ENCODE results near the gene SLC13A1. TPM values are rescaled to one million over a fixed set of nuclear protein-coding genes. Genes with fewer than 3 reads are reported as not detected.

SLC13A1 gene
- total RNA-seq, 1 experiment from 2014 or later: not detected

DNA sequence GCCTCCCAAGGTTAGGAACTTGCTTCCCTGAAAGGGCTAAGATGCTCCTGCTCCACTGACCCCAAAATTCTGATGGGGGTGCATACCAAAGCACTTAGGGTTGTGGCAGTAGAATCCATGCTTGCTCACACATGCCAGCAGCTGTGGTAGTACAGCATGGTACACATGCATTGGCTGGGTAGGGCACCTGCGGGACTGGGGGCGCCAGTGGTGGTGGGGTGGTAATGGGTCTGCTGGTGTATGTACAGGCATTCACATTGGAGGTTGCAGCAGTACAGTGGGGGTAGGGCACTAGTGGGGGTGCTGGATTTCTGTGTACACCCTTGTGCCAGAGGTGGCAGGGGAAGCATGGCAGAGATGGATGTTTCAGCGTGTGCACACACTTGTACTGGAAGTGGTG, 132.0 kb downstream of the SLC13A1 start:
- Histone ChIP-seq H3K4me1 (no peaks in the 10 kb centered on the region), H3K9me3 (no peaks in the 10 kb centered on the region), H3K27me3 (replicated peaks; ENCODE audit: control insufficient read depth, insufficient read depth, low read length) (no peaks in the 10 kb centered on the region), H3K36me3 (ENCODE audit: control insufficient read depth, insufficient read depth, low read length) (no peaks in the 10 kb centered on the region), H3K4me3 (ENCODE audit: low read depth, low read length) (no peak overlapping the region)
- POLR2A ChIA-PET: no interaction called here
- no peaks in the 10 kb centered on the region for H3K9me3 Mint-ChIP-seq (ENCODE audit: unreplicated experiment)
- no peak overlapping the region for H3K4me3 Mint-ChIP-seq (ENCODE audit: unreplicated experiment)
- no TSS peak for BruUV-seq (replicated peaks)
- no peak for DNase-seq
- TF ChIP-seq, protein P1, sequence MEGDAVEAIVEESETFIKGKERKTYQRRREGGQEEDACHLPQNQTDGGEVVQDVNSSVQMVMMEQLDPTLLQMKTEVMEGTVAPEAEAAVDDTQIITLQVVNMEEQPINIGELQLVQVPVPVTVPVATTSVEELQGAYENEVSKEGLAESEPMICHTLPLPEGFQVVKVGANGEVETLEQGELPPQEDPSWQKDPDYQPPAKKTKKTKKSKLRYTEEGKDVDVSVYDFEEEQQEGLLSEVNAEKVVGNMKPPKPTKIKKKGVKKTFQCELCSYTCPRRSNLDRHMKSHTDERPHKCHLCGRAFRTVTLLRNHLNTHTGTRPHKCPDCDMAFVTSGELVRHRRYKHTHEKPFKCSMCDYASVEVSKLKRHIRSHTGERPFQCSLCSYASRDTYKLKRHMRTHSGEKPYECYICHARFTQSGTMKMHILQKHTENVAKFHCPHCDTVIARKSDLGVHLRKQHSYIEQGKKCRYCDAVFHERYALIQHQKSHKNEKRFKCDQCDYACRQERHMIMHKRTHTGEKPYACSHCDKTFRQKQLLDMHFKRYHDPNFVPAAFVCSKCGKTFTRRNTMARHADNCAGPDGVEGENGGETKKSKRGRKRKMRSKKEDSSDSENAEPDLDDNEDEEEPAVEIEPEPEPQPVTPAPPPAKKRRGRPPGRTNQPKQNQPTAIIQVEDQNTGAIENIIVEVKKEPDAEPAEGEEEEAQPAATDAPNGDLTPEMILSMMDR (IDR thresholded peaks at IDR 0.05; ENCODE audit: insufficient read depth in 1 of 2, low read depth in 1 of 2, low read length in 1 of 2, severe bottlenecking in 1 of 2, unreplicated experiment in 1 of 2): no peak
- H3K27me3 Mint-ChIP-seq (ENCODE audit: insufficient read depth, unreplicated experiment): no peaks in the 10 kb centered on the region
- intact Hi-C loops (cut with micrococcal nuclease; ENCODE audit: unreplicated experiment): no loop called here
- no peaks in the 10 kb centered on the region for H3K36me3 Mint-ChIP-seq (ENCODE audit: insufficient read depth, unreplicated experiment)
- no peaks in the 10 kb centered on the region for H3K4me1 Mint-ChIP-seq (ENCODE audit: low read depth, unreplicated experiment)
- no peak overlapping the region for H3K27ac Mint-ChIP-seq (ENCODE audit: unreplicated experiment)
- CTCF ChIA-PET: no interaction called here

Other genes with a start within 250 kb of the SLC13A1 start
- gene TAS2R16, start 204.3 kb downstream of the SLC13A1 start, total RNA-seq (2022): not detected in 2 replicates

Data from Caco-2 (cell line).